Activated naive CD4-positive, alpha-beta T cell treated with anti-CD3 and anti-CD28 coated beads, Interleukin-2, amount 50 U/mL, for 24 hours (primary cell): Measurements from ENCODE around the gene PRM2.
"Not testable (repeated sequence)": the region's sequence is repeated elsewhere in the genome, so short reads cannot be mapped to it uniquely, and the experiment has no call there.

ENCODE experiments used
- H3K27ac Mint-ChIP-seq: one replicate; pipeline ENCODE4 v1.8.0; 2021; ENCODE audit warnings: mild to moderate bottlenecking, mixed read lengths
- H3K27me3 Mint-ChIP-seq: one replicate; pipeline ENCODE4 v1.8.0; 2021; ENCODE audit warnings: mixed read lengths
- H3K36me3 Mint-ChIP-seq: one replicate; pipeline ENCODE4 v1.8.0; 2021; ENCODE audit warnings: mixed read lengths
- H3K4me1 Mint-ChIP-seq: one replicate; pipeline ENCODE4 v1.8.0; 2021; ENCODE audit warnings: mixed read lengths
- H3K4me3 Mint-ChIP-seq: one replicate; pipeline ENCODE4 v1.8.0; 2021; ENCODE audit warnings: mild to moderate bottlenecking, mixed read lengths
- H3K9me3 Mint-ChIP-seq: one replicate; pipeline ENCODE4 v1.8.0; 2021; ENCODE audit warnings: mixed read lengths

The PRM2 gene

DNA sequence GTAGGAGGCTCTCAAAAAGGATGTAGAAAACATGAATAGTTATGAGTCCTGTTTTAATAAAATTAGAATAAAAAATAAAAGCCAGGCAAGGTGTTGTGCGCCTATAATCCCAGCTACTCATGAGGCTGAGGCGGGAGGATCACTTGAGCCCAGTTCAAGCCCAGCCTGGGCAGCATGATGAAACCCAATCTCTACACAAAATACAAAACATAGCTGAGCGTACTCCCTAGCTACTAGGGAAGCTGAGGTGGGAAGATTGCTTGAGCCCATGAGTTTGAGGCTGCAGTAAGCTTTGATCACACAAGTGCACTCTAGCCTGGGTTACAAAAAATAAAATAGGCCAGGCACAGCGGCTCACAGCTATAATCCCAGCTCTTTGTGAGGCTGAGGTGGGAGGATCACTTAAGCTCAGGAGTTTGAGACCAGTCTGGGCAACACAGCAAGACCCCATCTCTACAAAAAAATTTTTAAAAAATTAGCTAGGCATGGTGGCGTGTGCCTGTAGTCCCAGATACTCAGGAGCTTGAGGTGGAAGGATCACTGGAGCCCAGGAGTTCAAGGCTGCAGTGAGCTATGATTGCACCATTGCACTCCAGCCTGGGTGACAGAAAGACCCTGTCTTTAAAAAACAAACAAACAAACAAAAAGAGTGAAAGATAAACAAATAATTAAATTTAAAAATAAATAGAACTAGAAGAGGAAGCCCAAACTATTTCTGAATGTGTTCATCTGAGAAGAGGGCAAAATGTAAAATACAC is 22.0 kb upstream of the PRM2 start:
- H3K27me3 Mint-ChIP-seq = no peaks in the 10 kb centered on the region
- H3K4me1 Mint-ChIP-seq = peaks cover 26% of the 10 kb centered on the region
- H3K4me3 Mint-ChIP-seq = peak overlapping the region; percentile 66
- H3K27ac Mint-ChIP-seq = peak overlapping the region; percentile 60
- H3K9me3 Mint-ChIP-seq = no peaks in the 10 kb centered on the region
- H3K36me3 Mint-ChIP-seq = no peaks in the 10 kb centered on the region

DNA sequence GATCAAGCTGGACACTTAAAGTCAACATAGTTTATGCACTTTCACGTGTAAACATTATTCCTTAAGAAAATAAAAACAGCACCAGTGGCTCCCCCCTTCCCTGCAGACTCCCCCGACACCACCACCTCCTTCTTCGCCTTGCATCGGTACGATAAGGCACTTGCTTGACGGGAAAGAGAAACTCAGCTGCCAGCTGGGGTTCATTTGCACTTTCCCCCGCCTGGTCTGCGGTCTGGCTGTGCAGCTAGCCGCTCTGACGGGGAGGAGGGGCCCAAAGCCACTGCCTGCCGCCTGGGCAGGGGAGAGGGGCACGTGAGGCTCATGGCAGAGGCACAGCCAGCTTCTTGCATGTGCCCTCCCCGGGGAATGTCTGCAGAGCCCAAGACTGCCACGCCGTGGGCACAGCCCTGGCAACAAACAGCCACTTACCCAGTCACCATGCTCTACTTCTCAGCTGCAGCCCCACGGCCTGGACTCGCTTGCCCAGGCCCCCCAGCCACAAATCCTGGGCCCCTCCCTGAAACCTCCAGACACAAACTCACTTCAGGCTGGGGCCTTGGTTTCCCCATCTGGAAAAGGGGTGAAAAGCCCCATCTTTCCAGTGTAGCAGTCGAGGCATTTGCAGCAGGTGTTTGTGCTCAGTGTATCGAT is 21.3 kb upstream of the PRM2 start:
- peak overlapping the region; percentile 66 for H3K4me3 Mint-ChIP-seq
- H3K27me3 Mint-ChIP-seq = no peaks in the 10 kb centered on the region
- H3K4me1 Mint-ChIP-seq = peaks cover 26% of the 10 kb centered on the region
- no peaks in the 10 kb centered on the region for H3K9me3 Mint-ChIP-seq
- H3K27ac Mint-ChIP-seq = peak overlapping the region; percentile 62
- H3K36me3 Mint-ChIP-seq = no peaks in the 10 kb centered on the region

DNA sequence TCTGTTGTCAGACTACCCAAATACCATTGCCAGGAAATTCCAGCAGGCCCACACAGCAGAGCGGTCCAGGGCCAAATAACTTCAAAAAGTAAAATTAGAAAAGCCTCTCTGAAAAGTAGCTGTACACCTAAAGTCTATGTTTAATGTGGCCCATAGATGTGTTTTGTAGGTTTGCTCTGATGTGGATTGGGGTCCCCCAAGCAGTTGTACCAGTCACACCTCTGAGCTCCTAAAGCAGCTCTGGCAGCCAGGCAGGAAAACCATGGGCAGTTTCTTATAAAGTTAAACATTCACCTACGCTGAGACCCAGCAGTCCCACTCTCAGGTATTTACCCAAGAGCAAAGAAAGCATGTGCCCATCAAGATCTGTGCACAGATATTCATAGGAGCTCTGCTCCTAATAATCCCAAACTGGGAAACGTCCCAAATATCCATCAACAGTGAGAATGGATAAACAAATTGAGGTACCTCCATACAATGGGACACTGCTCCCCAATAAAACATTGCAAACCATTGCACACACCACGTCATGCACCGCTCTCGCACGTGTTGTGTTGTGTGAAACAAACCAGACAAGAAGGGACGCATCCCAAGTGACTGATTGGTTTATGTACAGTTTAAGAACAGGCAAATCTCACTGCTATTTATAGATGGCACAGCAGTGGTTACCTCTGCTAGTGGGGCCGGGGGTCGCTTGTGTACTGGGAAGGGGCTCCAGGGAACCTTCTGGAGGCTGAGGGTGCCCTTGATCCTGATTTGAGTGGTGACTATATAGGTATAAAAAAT is 20.6 kb upstream of the PRM2 start:
- Mint-ChIP-seq H3K4me3 (peak overlapping the region; percentile 66), H3K9me3 (no peaks in the 10 kb centered on the region), H3K27ac (peak overlapping the region; percentile 59), H3K27me3 (no peaks in the 10 kb centered on the region), H3K36me3 (no peaks in the 10 kb centered on the region), H3K4me1 (peaks cover 26% of the 10 kb centered on the region)

DNA sequence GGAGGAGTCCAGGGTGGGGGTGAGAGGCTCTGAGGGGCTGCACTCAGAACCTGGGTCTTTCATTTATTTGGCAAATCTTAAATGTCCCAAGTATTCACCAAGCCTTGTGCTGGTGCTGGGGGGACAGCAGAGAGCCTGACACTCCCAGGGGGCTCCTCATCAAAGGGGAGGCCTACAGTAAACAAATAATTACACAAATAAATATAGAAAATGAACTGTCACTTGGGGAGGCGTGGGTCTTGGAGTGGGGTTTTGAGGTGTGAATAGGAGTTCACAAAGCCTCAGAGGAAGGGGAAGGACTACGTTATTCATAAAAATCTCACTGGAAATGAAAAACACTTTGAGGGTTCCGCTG is 20.0 kb upstream of the PRM2 start:
- Mint-ChIP-seq H3K4me1 (peaks cover 26% of the 10 kb centered on the region), H3K27ac (no peak overlapping the region), H3K4me3 (no peak overlapping the region), H3K9me3 (no peaks in the 10 kb centered on the region), H3K27me3 (no peaks in the 10 kb centered on the region), H3K36me3 (no peaks in the 10 kb centered on the region)

DNA sequence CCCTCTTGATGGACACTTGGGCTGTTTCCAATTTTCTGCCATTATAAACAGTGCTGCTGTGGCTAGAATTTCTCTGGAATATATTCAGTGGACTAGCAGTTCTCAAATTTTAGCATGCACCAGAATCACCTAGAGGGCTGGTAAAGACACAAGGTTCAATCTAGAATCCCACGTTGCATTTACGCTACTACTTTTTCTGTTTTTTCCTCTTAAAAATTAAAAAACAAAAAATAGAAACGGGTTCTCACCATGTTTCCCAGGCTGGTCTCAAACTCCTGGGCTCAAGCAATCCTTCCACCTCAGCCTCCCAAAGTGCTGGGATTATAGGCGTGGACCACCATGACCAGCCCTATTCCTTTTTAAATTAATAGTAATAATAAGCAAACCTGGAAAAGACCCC is 19.4 kb upstream of the PRM2 start:
- no peaks in the 10 kb centered on the region for H3K27me3 Mint-ChIP-seq
- H3K9me3 Mint-ChIP-seq = no peaks in the 10 kb centered on the region
- no peaks in the 10 kb centered on the region for H3K36me3 Mint-ChIP-seq
- H3K4me1 Mint-ChIP-seq = peaks cover 26% of the 10 kb centered on the region
- H3K27ac Mint-ChIP-seq = no peak overlapping the region
- no peak overlapping the region for H3K4me3 Mint-ChIP-seq

DNA sequence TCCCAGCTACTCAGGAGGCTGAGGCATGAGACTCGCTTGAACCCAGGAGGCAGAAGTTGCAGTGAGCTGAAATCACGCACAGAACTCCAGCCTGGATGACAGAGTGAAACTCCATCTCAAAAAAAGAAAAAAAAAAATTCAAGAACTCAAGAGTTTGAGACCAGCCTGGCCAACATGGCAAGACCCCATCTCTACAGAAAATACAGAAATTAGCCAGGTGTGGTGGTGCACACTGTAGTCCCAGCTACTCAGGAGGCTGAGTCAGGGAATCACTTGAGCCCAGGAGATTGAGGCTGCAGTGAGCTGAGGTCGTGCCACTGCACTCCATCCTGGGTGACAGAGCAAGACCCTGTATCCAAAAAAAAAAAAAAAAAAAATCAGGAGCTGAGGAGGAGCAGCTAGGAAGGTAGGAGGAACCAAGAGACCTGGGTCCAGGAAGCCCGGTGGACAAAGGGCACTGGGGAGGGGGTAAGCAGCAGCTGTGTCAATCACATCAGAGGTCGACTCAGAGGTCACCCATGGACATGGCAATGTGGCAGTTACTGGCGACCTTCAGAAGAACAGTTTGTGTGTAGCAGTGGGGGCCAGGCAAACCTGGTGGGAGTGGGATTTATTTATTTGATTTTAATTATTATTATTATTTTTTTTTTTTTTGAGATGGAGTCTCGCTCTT is 15.9 kb upstream of the PRM2 start:
- no peaks in the 10 kb centered on the region for H3K27me3 Mint-ChIP-seq
- no peaks in the 10 kb centered on the region for H3K9me3 Mint-ChIP-seq
- no peak overlapping the region for H3K27ac Mint-ChIP-seq
- H3K36me3 Mint-ChIP-seq = no peaks in the 10 kb centered on the region
- no peak overlapping the region for H3K4me3 Mint-ChIP-seq
- peaks cover 6% of the 10 kb centered on the region for H3K4me1 Mint-ChIP-seq

DNA sequence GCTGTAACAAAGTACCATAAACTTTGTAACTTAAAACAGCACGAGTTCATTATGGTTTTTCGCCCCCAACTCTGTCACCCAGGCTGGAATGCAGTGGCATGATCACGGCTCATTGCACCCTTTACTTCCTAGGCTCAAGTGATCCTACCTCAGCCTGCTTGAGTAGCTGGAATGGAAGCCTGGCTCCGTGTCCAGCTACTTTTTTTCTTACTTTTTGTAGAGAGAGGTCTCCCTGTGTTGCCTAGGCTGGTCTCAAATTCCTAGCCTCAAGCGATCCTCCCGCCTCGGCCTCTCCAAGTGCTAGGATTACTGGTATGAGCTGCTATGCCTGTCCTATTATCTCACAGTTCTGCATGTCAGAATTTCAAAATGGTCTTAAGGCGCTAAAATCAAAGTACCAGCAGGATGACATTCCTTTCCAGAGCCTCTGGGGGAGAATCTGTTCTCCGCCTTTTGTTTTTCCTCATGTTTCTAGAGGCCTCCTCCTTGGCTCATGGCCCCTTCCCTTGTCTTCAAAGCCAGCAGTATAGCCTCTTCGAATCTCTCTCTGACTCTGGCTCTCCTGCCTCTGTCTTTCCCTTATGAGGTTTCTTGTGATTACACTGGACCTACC is 14.9 kb upstream of the PRM2 start:
- Mint-ChIP-seq H3K36me3 (no peaks in the 10 kb centered on the region), H3K9me3 (no peaks in the 10 kb centered on the region), H3K27me3 (no peaks in the 10 kb centered on the region), H3K4me3 (no peak overlapping the region), H3K27ac (no peak overlapping the region), H3K4me1 (no peaks in the 10 kb centered on the region)

DNA sequence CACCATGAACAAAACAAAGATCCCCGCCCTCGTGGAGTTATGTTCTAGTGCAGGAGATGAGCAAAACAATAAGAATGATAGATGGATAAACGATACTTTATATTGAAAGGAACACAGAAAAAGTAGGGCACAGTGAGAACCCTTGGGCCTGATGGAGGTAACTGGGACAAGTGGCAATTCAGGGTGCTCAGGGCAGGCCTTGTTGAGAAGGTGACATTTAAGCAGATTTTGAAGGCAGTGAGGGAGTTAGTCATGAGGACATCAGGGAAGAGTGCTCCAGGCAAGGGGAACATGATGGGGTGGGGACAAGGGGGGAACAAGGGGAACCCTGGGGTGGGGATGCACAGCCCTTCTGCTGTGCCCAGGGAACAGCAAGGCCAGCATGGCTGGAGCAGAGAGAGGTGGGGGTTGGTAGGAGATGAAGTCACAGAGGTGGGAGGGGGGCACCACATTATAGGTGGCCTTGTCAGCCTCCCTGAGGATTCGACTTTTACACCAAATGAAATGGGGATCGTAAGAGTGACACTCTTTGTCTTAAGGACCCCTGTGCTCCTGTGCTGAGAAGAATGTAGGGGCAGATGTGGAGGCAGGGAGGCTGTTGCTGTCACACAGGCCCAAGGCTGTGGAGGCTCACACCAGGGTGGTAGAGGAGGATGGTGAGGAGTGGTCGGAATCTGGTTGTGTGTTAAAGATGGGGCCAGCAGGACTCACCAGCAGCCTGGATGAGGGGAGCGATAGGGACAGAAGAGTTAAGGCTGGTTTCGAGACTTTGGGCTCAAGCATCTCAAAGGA is 14.0 kb upstream of the PRM2 start:
- Mint-ChIP-seq H3K36me3 (no peaks in the 10 kb centered on the region), H3K27ac (peak overlapping the region; percentile 37), H3K4me3 (no peak overlapping the region), H3K27me3 (no peaks in the 10 kb centered on the region), H3K9me3 (no peaks in the 10 kb centered on the region), H3K4me1 (no peaks in the 10 kb centered on the region)

DNA sequence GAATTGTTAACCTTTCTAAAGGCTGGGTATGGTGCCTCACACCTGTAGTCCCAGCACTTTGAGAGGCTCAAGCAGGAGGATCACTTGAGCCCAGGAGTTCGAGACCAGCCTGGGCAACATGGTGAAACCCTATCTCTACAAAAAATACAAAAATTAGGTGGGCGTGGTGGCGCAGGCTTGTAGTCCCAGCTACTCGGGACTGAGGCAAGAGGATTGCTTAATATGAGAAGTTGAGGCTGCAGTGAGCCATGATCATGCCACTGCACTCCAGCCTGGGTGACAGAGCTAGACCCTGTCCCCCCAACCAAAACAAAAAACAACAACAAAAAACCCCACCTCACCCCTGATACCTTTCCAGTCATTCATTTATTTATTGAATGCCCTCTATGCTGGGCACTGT is 13.4 kb upstream of the PRM2 start:
- H3K4me3 Mint-ChIP-seq = not testable (repeated sequence)

DNA sequence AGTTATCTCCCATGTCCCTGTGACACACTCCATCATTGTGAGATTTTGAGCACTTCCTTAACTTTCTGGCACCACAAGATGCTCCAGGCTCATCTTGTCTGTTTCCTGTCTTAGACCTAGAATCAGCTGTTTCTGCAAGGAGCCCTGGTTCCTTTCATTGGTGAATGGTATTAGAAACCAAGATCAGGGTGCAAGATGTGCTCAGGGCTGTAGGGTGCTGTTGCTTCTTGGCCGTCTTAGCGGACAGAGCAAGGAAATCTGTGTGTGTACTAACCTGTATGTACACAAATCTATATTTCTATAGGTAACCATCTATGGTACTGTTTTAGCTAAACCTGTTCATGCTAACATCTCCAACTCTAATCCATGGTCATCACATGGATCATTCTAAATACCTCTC is 12.9 kb upstream of the PRM2 start:
- no peak overlapping the region for H3K27ac Mint-ChIP-seq
- no peaks in the 10 kb centered on the region for H3K27me3 Mint-ChIP-seq
- H3K9me3 Mint-ChIP-seq = no peaks in the 10 kb centered on the region
- H3K4me1 Mint-ChIP-seq = no peaks in the 10 kb centered on the region
- H3K4me3 Mint-ChIP-seq = no peak overlapping the region
- H3K36me3 Mint-ChIP-seq = no peaks in the 10 kb centered on the region

More for the DNA sequence above, 13.4 kb upstream of the PRM2 start:
- H3K4me1 Mint-ChIP-seq, H3K36me3 Mint-ChIP-seq, H3K9me3 Mint-ChIP-seq, H3K27ac Mint-ChIP-seq, H3K27me3 Mint-ChIP-seq: not testable (repeated sequence)

DNA sequence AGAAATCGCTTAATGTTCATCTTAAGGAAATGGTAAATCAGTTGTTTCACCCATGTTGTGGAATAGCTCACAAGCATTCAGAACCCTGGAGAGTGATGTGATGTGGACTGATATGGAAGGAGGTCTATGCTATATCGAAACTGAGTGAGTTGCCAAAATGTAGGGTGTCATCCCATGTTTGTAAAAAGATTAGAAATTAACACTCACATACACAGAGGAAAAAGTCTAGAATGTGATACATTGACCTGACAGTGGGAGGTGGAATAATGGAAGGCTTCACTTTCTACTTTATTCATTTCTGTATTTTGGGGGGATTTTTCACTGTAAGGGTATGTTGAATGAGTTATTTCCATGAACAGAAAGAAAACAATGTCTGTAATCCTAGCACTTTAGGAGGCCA is 9.6 kb upstream of the PRM2 start:
- Mint-ChIP-seq H3K9me3 (no peaks in the 10 kb centered on the region), H3K36me3 (no peaks in the 10 kb centered on the region), H3K27ac (no peak overlapping the region), H3K4me3 (no peak overlapping the region), H3K27me3 (no peaks in the 10 kb centered on the region), H3K4me1 (no peaks in the 10 kb centered on the region)

DNA sequence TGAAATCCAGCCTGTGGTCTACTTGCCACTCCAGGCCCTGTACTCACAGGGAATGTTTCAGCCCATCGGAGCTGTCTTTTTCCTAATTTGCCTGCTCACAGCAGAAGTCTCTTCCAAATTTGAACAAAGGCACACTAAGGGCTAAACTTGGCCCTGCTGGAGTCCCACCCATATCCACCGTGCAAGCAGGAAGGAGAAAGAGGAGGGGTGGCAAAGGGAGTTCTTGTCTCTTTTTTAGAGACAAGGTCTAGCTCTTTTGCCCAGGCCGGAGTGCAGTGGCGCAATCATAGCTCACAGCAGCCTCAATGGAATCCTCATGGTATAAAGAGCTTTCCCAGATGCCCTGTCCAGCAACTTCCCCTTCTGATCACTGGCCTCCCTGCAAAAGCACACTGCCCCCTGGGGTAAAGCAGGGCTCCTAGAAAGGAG is 7.6 kb upstream of the PRM2 start:
- no peaks in the 10 kb centered on the region for H3K4me1 Mint-ChIP-seq

DNA sequence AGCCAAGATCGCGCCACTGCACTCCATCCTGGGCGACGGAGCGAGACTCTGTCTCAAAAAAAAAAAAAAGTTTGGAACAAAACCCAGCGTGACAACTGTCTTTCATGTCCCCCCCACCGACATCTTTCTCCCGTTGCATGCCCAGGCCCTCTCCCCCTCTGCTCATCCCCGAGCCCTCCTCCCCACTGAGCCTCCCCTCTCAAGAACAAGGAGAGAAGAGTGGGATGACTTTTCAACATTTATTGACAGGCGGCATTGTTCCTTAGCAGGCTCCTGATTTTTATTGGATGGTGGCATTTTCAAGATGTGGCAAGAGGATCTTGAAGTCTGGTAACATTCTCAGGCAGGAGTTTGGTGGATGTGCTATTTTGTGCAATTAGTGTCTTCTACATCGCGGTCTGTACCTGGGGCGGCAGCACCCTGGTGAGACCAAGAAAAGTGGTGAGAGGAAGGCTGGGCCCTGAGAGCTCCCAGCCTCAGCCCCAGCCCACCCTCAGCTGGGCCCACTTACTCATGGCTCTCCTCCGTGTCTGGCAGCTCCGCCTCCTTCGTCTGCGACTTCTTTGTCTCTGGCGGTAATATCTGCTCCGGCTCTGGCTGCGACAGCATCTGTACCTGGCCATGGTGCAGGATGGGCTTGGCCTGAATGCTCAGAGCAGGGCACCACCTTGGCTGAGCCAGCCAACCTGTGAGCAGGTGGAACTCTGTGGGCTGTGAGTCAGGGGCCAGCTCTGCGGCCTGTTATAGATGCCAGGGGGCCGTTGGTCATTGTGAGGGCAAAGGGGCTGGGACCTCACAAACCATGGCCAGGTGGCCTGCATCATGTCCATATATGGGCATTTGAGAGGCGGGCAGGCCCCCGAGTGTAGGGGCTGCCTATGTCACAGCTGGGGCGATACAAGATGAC is 4.6 kb upstream of the PRM2 start, which contains the start of gene PRM1:
TSS of gene PRM1 (minus strand) at position 715 of the 907 bp plus-strand sequence. CDS start at position 623, 92 bp downstream.
- H3K4me1 Mint-ChIP-seq = no peaks in the 10 kb centered on the region
- peak within 1 kb of the TSS; percentile 35 for H3K27ac Mint-ChIP-seq
- no peaks in the 10 kb centered on the region for H3K9me3 Mint-ChIP-seq
- no peaks in the 10 kb centered on the region for H3K27me3 Mint-ChIP-seq
- H3K36me3 Mint-ChIP-seq = no peaks in the 10 kb centered on the region
- H3K4me3 Mint-ChIP-seq = no peak within 1 kb of the TSS

More for the DNA sequence above, 7.6 kb upstream of the PRM2 start:
- Mint-ChIP-seq H3K27me3 (no peaks in the 10 kb centered on the region), H3K27ac (no peak overlapping the region), H3K36me3 (no peaks in the 10 kb centered on the region), H3K4me3 (no peak overlapping the region), H3K9me3 (no peaks in the 10 kb centered on the region)
